Keratinocyte (primary cell): Measurements from ENCODE around the gene NDUFAF2. TPM values are rescaled to one million over a fixed set of nuclear protein-coding genes. Genes with fewer than 3 reads are reported as not detected.

ENCODE experiments used
- DNase-seq: peaks from one replicate; pipeline ENCODE4 v3.0.0-alpha.2; 2011; ENCODE audit warnings: low read depth, missing footprints, low spot score
- FAIRE-seq: peaks from 2 replicates; lab custom pipeline; 2011; peaks lifted over from hg19 to GRCh38; lab: Jason Lieb, UNC
- H2AFZ ChIP-seq: 2 replicates; pipeline ENCODE4 v1.6.0; 2012; ENCODE audit warnings: low read length, control low read depth, inconsistent platforms; ENCODE audit not compliant: control insufficient read depth
- H3K27ac ChIP-seq: 2 replicates; pipeline ENCODE4 v1.5.1; 2011; ENCODE audit warnings: low read length; ENCODE audit not compliant: control insufficient read depth, insufficient read depth
- H3K27me3 ChIP-seq: 3 replicates; pipeline ENCODE4 v1.6.0; 2011; ENCODE audit warnings: low read length; ENCODE audit not compliant: control insufficient read depth, insufficient read depth; ENCODE audit errors: extremely low read depth
- H3K36me3 ChIP-seq, 2 experiments: 2 replicates in 1 of 2; 3 replicates in 1 of 2; pipeline ENCODE4 v1.5.1; 2011; ENCODE audit warnings: low read length in 2 of 2, mild to moderate bottlenecking in 1 of 2; ENCODE audit not compliant: control insufficient read depth in 2 of 2, insufficient read depth in 2 of 2; ENCODE audit errors: extremely low read depth in 1 of 2
- H3K4me1 ChIP-seq: 3 replicates; pipeline ENCODE4 v1.5.1; 2011; ENCODE audit warnings: low read length; ENCODE audit not compliant: control insufficient read depth, insufficient read depth; ENCODE audit errors: extremely low read depth
- H3K4me2 ChIP-seq: 3 replicates; pipeline ENCODE4 v1.6.0; 2011; ENCODE audit warnings: low read depth, low read length; ENCODE audit not compliant: control insufficient read depth, insufficient read depth; ENCODE audit errors: extremely low read depth
- H3K4me3 ChIP-seq, 3 experiments: fragments of 200-600 bp in 1 of 3; sonication (generic) in 1 of 3; 2 replicates in 2 of 3; 3 replicates in 1 of 3; pipeline ENCODE4 v1.5.1; 2011 to 2016; ENCODE audit warnings: low read length in 3 of 3, mild to moderate bottlenecking in 3 of 3, control low read depth in 2 of 3, inconsistent platforms in 1 of 3, low read depth in 1 of 3, mixed read lengths in 1 of 3, mixed run types in 1 of 3, moderate library complexity in 1 of 3; ENCODE audit not compliant: control insufficient read depth in 2 of 3, insufficient read depth in 2 of 3; ENCODE audit errors: extremely low read depth in 1 of 3
- H3K79me2 ChIP-seq: 2 replicates; pipeline ENCODE4 v1.6.0; 2012; ENCODE audit warnings: low read length; ENCODE audit not compliant: control insufficient read depth, insufficient read depth
- H3K9ac ChIP-seq: 3 replicates; pipeline ENCODE4 v1.6.0; 2011; ENCODE audit warnings: low read length; ENCODE audit not compliant: control insufficient read depth, insufficient read depth; ENCODE audit errors: extremely low read depth
- H3K9me1 ChIP-seq: 3 replicates; pipeline ENCODE4 v1.6.0; 2011; ENCODE audit warnings: low read length; ENCODE audit not compliant: control insufficient read depth, insufficient read depth; ENCODE audit errors: extremely low read depth
- H3K9me3 ChIP-seq: 2 replicates; pipeline ENCODE4 v1.5.1; 2012; ENCODE audit warnings: low read depth, low read length; ENCODE audit not compliant: control insufficient read depth
- H4K20me1 ChIP-seq: 3 replicates; pipeline ENCODE4 v1.6.0; 2011; ENCODE audit warnings: low read length; ENCODE audit not compliant: control insufficient read depth, insufficient read depth; ENCODE audit errors: extremely low read depth
- EZH2 ChIP-seq: IDR thresholded peaks from one replicate; pipeline ENCODE4 v1.6.1; 2012; ENCODE audit warnings: inconsistent platforms, mild to moderate bottlenecking, low read length, moderate library complexity
- dilution Hi-C: fragments of 300-500 bp; cut with MboI; formaldehyde crosslinking; loops from one replicate; pipeline ENCODE4 v1.7.0; 2020; ENCODE audit warnings: low sequenced_read_pairs; ENCODE audit not compliant: extremely low pct_ligation_motif_present
- polyA plus RNA-seq, 5 experiments: library from polyadenylated mRNA; depleted of rRNA in 3 of 5; stranded (reverse) in 3 of 5; stranded (forward) in 1 of 5; unstranded in 1 of 5; fragments of >200 nt; gene quantifications; 1 replicate in 1 of 5; 2 replicates in 3 of 5; 3 replicates in 1 of 5; pipeline versions ENCODE4 v1.2.1 to v1.2.3, GENCODE V29; 2011 to 2012; ENCODE audit warnings: missing spikeins in 2 of 5, low read depth in 1 of 5, low replicate concordance in 1 of 5
- TF ChIP-seq, protein P1 (sequence below), 3 experiments: IDR thresholded peaks in 1 of 3; conservative IDR thresholded peaks in 1 of 3; optimal IDR thresholded peaks in 1 of 3; 2 replicates in 2 of 3; 3 replicates in 1 of 3; pipeline versions ENCODE3 to v1.5.1; 2011; ENCODE audit warnings: low read length in 3 of 3, mild to moderate bottlenecking in 3 of 3, moderate library complexity in 2 of 3, control low read depth in 1 of 3, inconsistent platforms in 1 of 3; ENCODE audit not compliant: insufficient read depth in 2 of 3; ENCODE audit errors: extremely low read depth in 1 of 3

NDUFAF2 gene
- polyA plus RNA-seq, 1 donor (not counting 4 experiments of a cell fraction or from before 2014, with no cell fraction given): 62.3 TPM

DNA sequence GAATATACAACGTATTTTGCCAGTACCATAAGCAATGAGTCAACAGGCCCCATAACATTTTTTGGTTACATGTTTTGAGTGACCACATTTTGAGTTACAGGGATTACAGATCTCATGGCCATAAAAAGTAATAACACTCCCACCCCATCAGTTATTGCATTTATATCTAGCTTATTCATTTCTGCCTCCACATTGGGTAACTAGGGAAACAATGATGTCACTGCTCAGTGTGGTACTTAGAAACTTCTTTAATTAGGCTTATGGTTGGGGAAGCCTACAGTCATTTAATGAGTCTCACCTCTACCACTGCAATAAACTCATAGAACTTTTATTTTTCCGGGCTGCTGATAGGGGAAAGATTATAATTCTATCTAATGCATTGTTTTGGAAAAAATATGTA lies 257.2 kb downstream of the NDUFAF2 start:
- no peak for FAIRE-seq

More for the DNA sequence above, 257.2 kb downstream of the NDUFAF2 start:
- Histone ChIP-seq H3K9me1 (no peaks in the 10 kb centered on the region), H3K9me3 (peaks cover 2% of the 10 kb centered on the region), H3K79me2 (no peaks in the 10 kb centered on the region), H3K4me2 (no peak overlapping the region), H3K27me3 (peaks cover 4% of the 10 kb centered on the region), H2AFZ (no peak overlapping the region), H4K20me1 (no peaks in the 10 kb centered on the region), H3K9ac (no peak overlapping the region), H3K27ac (no peak overlapping the region), H3K36me3 (no peaks in the 10 kb centered on the region), H3K4me3 (no peak overlapping the region), H3K4me1 (no peaks in the 10 kb centered on the region)
- DNase-seq: no peak
- dilution Hi-C loops: no loop called here
- TF ChIP-seq, protein P1, sequence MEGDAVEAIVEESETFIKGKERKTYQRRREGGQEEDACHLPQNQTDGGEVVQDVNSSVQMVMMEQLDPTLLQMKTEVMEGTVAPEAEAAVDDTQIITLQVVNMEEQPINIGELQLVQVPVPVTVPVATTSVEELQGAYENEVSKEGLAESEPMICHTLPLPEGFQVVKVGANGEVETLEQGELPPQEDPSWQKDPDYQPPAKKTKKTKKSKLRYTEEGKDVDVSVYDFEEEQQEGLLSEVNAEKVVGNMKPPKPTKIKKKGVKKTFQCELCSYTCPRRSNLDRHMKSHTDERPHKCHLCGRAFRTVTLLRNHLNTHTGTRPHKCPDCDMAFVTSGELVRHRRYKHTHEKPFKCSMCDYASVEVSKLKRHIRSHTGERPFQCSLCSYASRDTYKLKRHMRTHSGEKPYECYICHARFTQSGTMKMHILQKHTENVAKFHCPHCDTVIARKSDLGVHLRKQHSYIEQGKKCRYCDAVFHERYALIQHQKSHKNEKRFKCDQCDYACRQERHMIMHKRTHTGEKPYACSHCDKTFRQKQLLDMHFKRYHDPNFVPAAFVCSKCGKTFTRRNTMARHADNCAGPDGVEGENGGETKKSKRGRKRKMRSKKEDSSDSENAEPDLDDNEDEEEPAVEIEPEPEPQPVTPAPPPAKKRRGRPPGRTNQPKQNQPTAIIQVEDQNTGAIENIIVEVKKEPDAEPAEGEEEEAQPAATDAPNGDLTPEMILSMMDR (optimal IDR thresholded peaks at IDR 0.05 in 1 of 3, IDR thresholded peaks at IDR 0.05 in 1 of 3, conservative IDR thresholded peaks at IDR 0.05 in 1 of 3; ENCODE audit: extremely low read depth in 1 of 3, insufficient read depth in 2 of 3, low read length in 3 of 3): no peak
- TF ChIP-seq EZH2: no peak

Other genes with a start within 250 kb of the NDUFAF2 start
- 9.7 to 19.5 TPM (median 12.0 TPM) in 3 replicates for gene DEPDC1B, start 245.0 kb upstream of the NDUFAF2 start, polyA plus RNA-seq
- 7.5 to 12.6 TPM (median 12.0 TPM) in 3 replicates for gene ELOVL7, start 100.9 kb upstream of the NDUFAF2 start, polyA plus RNA-seq
- 12.8 to 16.6 TPM (median 13.3 TPM) in 3 replicates for gene ERCC8, start 135 bp upstream of the NDUFAF2 start, polyA plus RNA-seq
- 31.0 to 60.1 TPM (median 54.3 TPM) in 3 replicates for gene SMIM15, start 217.3 kb downstream of the NDUFAF2 start, polyA plus RNA-seq